ENCODE data around the gene USP24. TPM values are rescaled to one million over a fixed set of nuclear protein-coding genes. Genes with fewer than 3 reads are reported as not detected.
"Not testable (repeated sequence)": the region's sequence is repeated elsewhere in the genome, so short reads cannot be mapped to it uniquely, and the experiment has no call there.

The USP24 gene
- total RNA-seq, 1 donor from 2014 or later, result 40.9 TPM

- intact Hi-C loops (cut with micrococcal nuclease), result no loop called here
Measured at GRCh38 chr1:55129194-55129728, 85.9 kb downstream of the USP24 start.

GRCh38 chr1:55128418-55128995 is 86.7 kb downstream of the USP24 start:
- intact Hi-C loops (cut with micrococcal nuclease), result no loop called here

- intact Hi-C loops (cut with micrococcal nuclease), result no loop called here
Measured at GRCh38 chr1:55127827-55128343, 87.3 kb downstream of the USP24 start.

GRCh38 chr1:55124470-55124869 is 90.7 kb downstream of the USP24 start:
- intact Hi-C loops (cut with micrococcal nuclease), result no loop called here

- intact Hi-C loops (cut with micrococcal nuclease), result no loop called here
Measured at GRCh38 chr1:55120538-55120937, 94.6 kb downstream of the USP24 start.

- intact Hi-C loops (cut with micrococcal nuclease), result no loop called here
Measured at GRCh38 chr1:55118651-55119329, 96.4 kb downstream of the USP24 start.

- intact Hi-C loops (cut with micrococcal nuclease), result no loop called here
Measured at GRCh38 chr1:55117941-55118340, 97.2 kb downstream of the USP24 start.

GRCh38 chr1:55109005-55109404 is 106.2 kb downstream of the USP24 start:
- intact Hi-C loops (cut with micrococcal nuclease), result not testable (repeated sequence)

GRCh38 chr1:55107101-55107500 is 108.1 kb downstream of the USP24 start:
- intact Hi-C loops (cut with micrococcal nuclease), result no loop called here

- intact Hi-C loops (cut with micrococcal nuclease), result no loop called here
Measured at GRCh38 chr1:55103891-55104290, 111.3 kb downstream of the USP24 start.

- intact Hi-C loops (cut with micrococcal nuclease), result no loop called here
Measured at GRCh38 chr1:55095095-55095494, 120.1 kb downstream of the USP24 start.

GRCh38 chr1:55092475-55092874 is 122.7 kb downstream of the USP24 start:
- intact Hi-C loops (cut with micrococcal nuclease), result no loop called here

- intact Hi-C loops (cut with micrococcal nuclease), result no loop called here
Measured at GRCh38 chr1:55089683-55090082, 125.5 kb downstream of the USP24 start.

GRCh38 chr1:55088413-55088812 is 126.8 kb downstream of the USP24 start:
- intact Hi-C loops (cut with micrococcal nuclease), result no loop called here

- intact Hi-C loops (cut with micrococcal nuclease), result no loop called here
Measured at GRCh38 chr1:55087439-55087838, 127.7 kb downstream of the USP24 start.

- intact Hi-C loops (cut with micrococcal nuclease), result no loop called here
Measured at GRCh38 chr1:55084257-55084656, 130.9 kb downstream of the USP24 start.

GRCh38 chr1:55081905-55082296 is 133.3 kb downstream of the USP24 start:
- intact Hi-C loops (cut with micrococcal nuclease), result no loop called here

GRCh38 chr1:55081188-55081904 is 133.8 kb downstream of the USP24 start:
- intact Hi-C loops (cut with micrococcal nuclease), result no loop called here

GRCh38 chr1:55079651-55080050 is 135.5 kb downstream of the USP24 start:
- intact Hi-C loops (cut with micrococcal nuclease), result no loop called here

GRCh38 chr1:55078470-55078869 is 136.7 kb downstream of the USP24 start:
- intact Hi-C loops (cut with micrococcal nuclease), result no loop called here

- intact Hi-C loops (cut with micrococcal nuclease), result no loop called here
Measured at GRCh38 chr1:55076356-55076755, 138.8 kb downstream of the USP24 start.

GRCh38 chr1:55074455-55074854 is 140.7 kb downstream of the USP24 start:
- intact Hi-C loops (cut with micrococcal nuclease), result no loop called here
